HepG2 (cell line): ENCODE measurements around the gene UGT2A3. TPM values are rescaled to one million over a fixed set of nuclear protein-coding genes. Genes with fewer than 3 reads are reported as not detected.

Experiments used
- DZIP1 ChIP-seq: sonication (generic); formaldehyde crosslinking; IDR thresholded peaks from 2 replicates; pipeline ENCODE4 v1.5.0; 2020; ENCODE audit warnings: mild to moderate bottlenecking, missing genetic modification reagents
- HNF1A ChIP-seq, 2 experiments: sonication (generic) in 1 of 2; formaldehyde crosslinking in 1 of 2; IDR thresholded peaks; 2 replicates each; pipeline versions ENCODE4 v1.4.0 to v1.6.1; 2016 to 2020; ENCODE audit warnings: borderline replicate concordance in 1 of 2, low read depth in 1 of 2, mild to moderate bottlenecking in 1 of 2, missing genetic modification reagents in 1 of 2
- KDM5B ChIP-seq: sonication (generic); formaldehyde crosslinking; IDR thresholded peaks from 2 replicates; pipeline ENCODE4 v1.4.0; 2020; ENCODE audit warnings: missing genetic modification reagents, mild to moderate bottlenecking, borderline replicate concordance
- MED1 ChIP-seq: sonication (generic); formaldehyde crosslinking; IDR thresholded peaks from 2 replicates; pipeline ENCODE4 v1.4.0; 2020; ENCODE audit warnings: missing genetic modification reagents
- PHF8 ChIP-seq: sonication (generic); formaldehyde crosslinking; IDR thresholded peaks from 2 replicates; pipeline ENCODE4 v1.5.0; 2020; ENCODE audit warnings: missing genetic modification reagents
- POGZ ChIP-seq: sonication (generic); formaldehyde crosslinking; IDR thresholded peaks from 2 replicates; pipeline ENCODE4 v1.4.0; 2020; ENCODE audit warnings: mild to moderate bottlenecking, missing genetic modification reagents
- REST ChIP-seq, 2 experiments: IDR thresholded peaks; 2 replicates each; pipeline ENCODE4 v1.6.1; 2011 to 2012; ENCODE audit warnings: low read length in 2 of 2, borderline replicate concordance in 1 of 2, low read depth in 1 of 2, mild to moderate bottlenecking in 1 of 2, moderate library complexity in 1 of 2
- ZNF550 ChIP-seq: sonication (generic); formaldehyde crosslinking; IDR thresholded peaks from 2 replicates; pipeline ENCODE4 v1.4.0; 2020; ENCODE audit warnings: mild to moderate bottlenecking, missing genetic modification reagents, borderline replicate concordance
- ZNF609 ChIP-seq: sonication (generic); formaldehyde crosslinking; IDR thresholded peaks from 2 replicates; pipeline ENCODE4 v1.4.0; 2020; ENCODE audit warnings: mild to moderate bottlenecking, missing genetic modification reagents, borderline replicate concordance
- ZNF703 ChIP-seq: sonication (generic); formaldehyde crosslinking; IDR thresholded peaks from 2 replicates; pipeline ENCODE4 v1.5.1; 2020; ENCODE audit warnings: missing genetic modification reagents, mild to moderate bottlenecking, moderate library complexity, borderline replicate concordance
- ZNF709 ChIP-seq: sonication (generic); formaldehyde crosslinking; IDR thresholded peaks from 2 replicates; pipeline ENCODE4 v1.5.0; 2020; ENCODE audit warnings: mild to moderate bottlenecking, missing genetic modification reagents
- polyA plus RNA-seq, 8 experiments: library from polyadenylated mRNA; depleted of rRNA in 3 of 8; stranded (reverse) in 7 of 8; unstranded in 1 of 8; fragments of >200 nt; fragmentation: Illumina TruSeq in 4 of 8; extraction: Trizol in 4 of 8; gene quantifications; 2 replicates each; pipeline versions ENCODE4 v1.2.1 to v1.2.3, GENCODE V29; 2011 to 2016; ENCODE audit warnings: low read depth in 4 of 8, missing spikeins in 1 of 8, mixed read lengths in 1 of 8; ENCODE audit not compliant: insufficient read depth in 1 of 8
- total RNA-seq, 5 experiments: library from RNA; depleted of rRNA; stranded (reverse); fragments of >200 nt; fragmentation: Illumina TruSeq; extraction: Trizol; gene quantifications; 2 replicates each; pipeline ENCODE4 v1.2.3, GENCODE V29; 2016; ENCODE audit warnings: low read depth in 1 of 5

Gene UGT2A3
- total and polyA plus RNA-seq, 2 of the 13 experiments (the other 11 are each of a cell fraction or from before 2014, with no cell fraction given), result 61.3 to 97.2 TPM

- TF ChIP-seq REST (IDR thresholded peaks at IDR 0.05; ENCODE audit: borderline replicate concordance in 1 of 2, low read depth in 1 of 2, low read length in 2 of 2), result no peak
- no peak for TF ChIP-seq KDM5B (CRISPR knock-in tag)
- TF ChIP-seq ZNF709 (CRISPR knock-in tag), result no peak
- TF ChIP-seq ZNF609, result peak; percentile 33; the same call in 1 of the 2 replicates
- TF ChIP-seq PHF8 (CRISPR knock-in tag), result 0 out of 2 replicates have a peak, but pooled peaks have one; percentile 7
- TF ChIP-seq ZNF550 (CRISPR knock-in tag), result no peak
- TF ChIP-seq MED1 (CRISPR knock-in tag), result peak; percentile 75
- no peak for TF ChIP-seq HNF1A (IDR thresholded peaks at IDR 0.05; ENCODE audit: low read depth)
- peak; percentile 42; the same call in 1 of the 2 replicates for TF ChIP-seq HNF1A (CRISPR knock-in tag; IDR thresholded peaks at IDR 0.05; ENCODE audit: borderline replicate concordance)
- TF ChIP-seq DZIP1 (CRISPR knock-in tag), result no peak
- TF ChIP-seq POGZ (CRISPR knock-in tag), result peak; percentile 56; the same call in 1 of the 2 replicates
- TF ChIP-seq ZNF703, result no peak
These were observed 3.4 kb downstream of the UGT2A3 start (continued) for GRCh38 chr4:68948044-68948743.
